Tibial artery (tissue), 4 donors: ENCODE data around the gene LIPC.

Source experiments
- DNase-seq, 2 donors: peaks; one replicate each; pipeline ENCODE4 v3.0.0-alpha.2; 2019
- H3K27ac ChIP-seq, 2 donors: fragments of 200-600 bp; sonication (generic) in 1 of 2; 1 replicate in 1 of 2; 2 replicates in 1 of 2; pipeline ENCODE4 v1.5.1; 2018 to 2019; ENCODE audit warnings: mild to moderate bottlenecking in 1 of 2
- H3K27me3 ChIP-seq, 2 donors: fragments of 200-600 bp; sonication (generic) in 1 of 2; one replicate each; pipeline versions ENCODE4 v1.5.1 to v1.6.0; 2016 to 2019
- H3K36me3 ChIP-seq, 3 donors: fragments of 200-600 bp; sonication (generic) in 2 of 3; one replicate each; pipeline ENCODE4 v1.5.1; 2016 to 2019; ENCODE audit warnings: mild to moderate bottlenecking in 2 of 3
- H3K4me1 ChIP-seq, 4 donors: fragments of 200-600 bp; sonication (generic) in 2 of 4; 1 replicate in 3 of 4; 2 replicates in 1 of 4; pipeline ENCODE4 v1.5.1; 2016 to 2019
- H3K4me3 ChIP-seq, 2 donors: fragments of 200-600 bp; sonication (generic) in 1 of 2; 1 replicate in 1 of 2; 2 replicates in 1 of 2; pipeline ENCODE4 v1.5.1; 2018 to 2019; ENCODE audit warnings: mild to moderate bottlenecking in 2 of 2
- H3K9me3 ChIP-seq, 3 donors: fragments of 200-600 bp; sonication (generic) in 1 of 3; one replicate each; pipeline ENCODE4 v1.5.1; 2016 to 2019
- CTCF ChIP-seq, 2 experiments: fragments of 200-600 bp in 1 of 2; fragments of 450-650 bp in 1 of 2; IDR thresholded peaks; one replicate each; pipeline ENCODE4 v1.5.1; 2017 to 2019; ENCODE audit warnings: antibody characterized with exemption in 2 of 2, mild to moderate bottlenecking in 1 of 2, moderate library complexity in 1 of 2
- intact Hi-C: fragments of 100-400 bp; cut with DNase I; formaldehyde crosslinking; loops from one replicate; pipeline ENCODE4 v1.15.0; 2023; ENCODE audit warnings: low total_unique reads

Gene LIPC

DNA sequence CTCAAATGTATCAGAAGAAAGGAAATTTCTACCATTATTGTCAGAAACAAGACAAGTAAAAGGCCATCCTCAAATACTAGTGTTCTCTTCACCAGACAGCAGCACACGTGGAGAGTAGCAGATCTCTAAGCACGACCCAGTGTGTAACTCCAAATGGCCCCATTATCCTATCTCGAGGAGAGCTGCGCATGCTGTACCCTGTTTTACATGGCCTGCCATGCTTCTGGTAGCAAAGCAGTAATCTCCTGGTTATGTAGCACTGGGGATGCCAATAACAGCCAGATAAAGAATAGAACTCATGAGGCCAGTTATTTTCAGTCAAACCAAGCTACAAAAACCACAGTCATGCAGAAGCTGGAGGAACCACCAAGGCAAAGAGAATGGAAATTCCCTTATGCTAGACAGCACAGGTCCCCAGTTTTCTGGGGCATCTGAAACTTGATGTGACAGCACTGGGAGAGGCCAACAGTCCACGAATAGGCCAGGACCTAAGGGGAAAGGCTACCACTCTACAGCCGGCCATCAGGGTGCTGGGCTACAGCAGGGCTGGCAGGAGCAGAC is 73.0 kb downstream of the LIPC start:
- Histone ChIP-seq H3K9me3 (no peaks in the 10 kb centered on the region), H3K27ac (no peak overlapping the region), H3K4me3 (no peak overlapping the region), H3K4me1 (peaks cover 0 to 12% (median 5%) of the 10 kb centered on the region in 4 donors), H3K27me3 (no peaks in the 10 kb centered on the region), H3K36me3 (no peaks in the 10 kb centered on the region)
- intact Hi-C loops, result no loop called here
- TF ChIP-seq CTCF (IDR thresholded peaks at IDR 0.05), result no peak
- no peak for DNase-seq

- no peaks in the 10 kb centered on the region for H3K9me3 ChIP-seq
- no peak overlapping the region for H3K27ac ChIP-seq
- TF ChIP-seq CTCF (IDR thresholded peaks at IDR 0.05), result no peak
- DNase-seq, result no peak
- intact Hi-C loops, result no loop called here
- H3K4me3 ChIP-seq, result no peak overlapping the region
- H3K4me1 ChIP-seq, result peaks cover 0 to 12% (median 5%) of the 10 kb centered on the region in 4 donors
- H3K27me3 ChIP-seq, result no peaks in the 10 kb centered on the region
- H3K36me3 ChIP-seq, result no peaks in the 10 kb centered on the region
Measured at GRCh38 chr15:58505581-58505980, 73.8 kb downstream of the LIPC start.

- intact Hi-C loops, result no loop called here
- H3K4me1 ChIP-seq, result peaks cover 0 to 12% (median 5%) of the 10 kb centered on the region in 4 donors
- H3K27me3 ChIP-seq, result no peaks in the 10 kb centered on the region
- DNase-seq, result no peak
- no peak overlapping the region for H3K4me3 ChIP-seq
- no peak overlapping the region for H3K27ac ChIP-seq
- no peaks in the 10 kb centered on the region for H3K9me3 ChIP-seq
- no peak for TF ChIP-seq CTCF (IDR thresholded peaks at IDR 0.05)
- H3K36me3 ChIP-seq, result no peaks in the 10 kb centered on the region
Measured at GRCh38 chr15:58506064-58506490, 74.3 kb downstream of the LIPC start.

DNA sequence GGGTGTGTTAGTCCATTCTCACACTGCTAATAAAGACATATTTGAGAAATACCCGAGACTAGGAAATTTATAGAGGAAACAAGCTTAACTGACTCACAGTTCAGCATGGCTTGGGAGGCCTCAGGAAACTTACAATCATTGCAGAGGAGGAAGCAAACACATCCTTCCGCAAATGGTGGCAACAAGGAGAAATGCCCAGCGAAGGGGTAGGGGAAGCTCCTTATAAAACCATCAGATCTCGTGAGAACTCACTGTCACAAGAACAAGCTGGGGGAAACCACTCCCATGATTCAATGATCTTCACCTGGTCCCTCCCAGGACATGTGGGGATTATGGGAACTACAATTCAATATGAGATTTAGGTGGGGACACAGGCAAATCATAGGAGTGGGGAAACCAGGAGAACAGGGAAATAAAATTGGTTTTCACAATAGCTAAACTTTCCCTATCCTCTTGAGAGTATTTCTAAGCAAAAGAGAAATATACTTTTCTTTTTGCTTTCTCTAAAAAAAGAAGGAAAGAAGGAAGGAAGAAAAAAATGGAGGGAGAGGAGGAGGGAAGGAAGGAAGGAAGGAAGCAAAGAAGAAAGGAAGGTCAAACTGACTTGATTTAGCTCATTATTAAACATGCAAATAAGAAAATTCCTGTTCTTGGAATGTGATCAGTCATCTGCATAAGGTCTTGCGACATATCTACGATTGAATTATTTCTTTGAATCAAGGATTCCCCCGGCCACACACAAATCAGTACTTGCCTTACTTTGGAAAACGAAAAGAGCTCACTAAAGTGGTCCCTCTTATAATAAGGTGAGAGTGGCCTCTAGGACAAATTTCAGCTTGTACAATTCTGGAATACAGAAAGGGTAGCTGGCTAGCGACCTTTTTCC is 75.2 kb downstream of the LIPC start:
- H3K27ac ChIP-seq, result no peak overlapping the region
- H3K9me3 ChIP-seq, result no peaks in the 10 kb centered on the region
- H3K36me3 ChIP-seq, result no peaks in the 10 kb centered on the region
- H3K27me3 ChIP-seq, result no peaks in the 10 kb centered on the region
- intact Hi-C loops, result no loop called here
- no peak overlapping the region for H3K4me3 ChIP-seq
- peaks cover 0 to 12% (median 5%) of the 10 kb centered on the region in 4 donors for H3K4me1 ChIP-seq
- TF ChIP-seq CTCF (IDR thresholded peaks at IDR 0.05), result no peak
- DNase-seq, result no peak

DNA sequence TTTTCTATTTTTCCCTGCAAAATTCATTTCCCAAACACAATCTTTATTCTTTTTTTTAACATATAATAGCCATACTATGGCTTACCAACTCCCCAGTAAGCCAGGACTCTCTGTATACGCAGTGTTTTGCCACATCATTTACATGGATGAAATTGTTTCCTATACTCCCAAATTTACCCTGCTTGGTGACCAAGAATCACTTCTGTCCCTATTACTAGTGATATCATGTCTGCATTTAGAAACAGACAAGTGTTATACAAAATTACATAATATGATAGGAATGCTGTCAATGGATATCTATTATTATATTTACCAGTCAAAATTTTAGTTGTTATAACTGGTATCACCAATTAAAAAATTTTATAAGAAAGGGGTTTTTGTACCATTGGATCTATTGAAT is 77.8 kb downstream of the LIPC start:
- DNase-seq, result no peak
- no peaks in the 10 kb centered on the region for H3K27me3 ChIP-seq
- H3K4me3 ChIP-seq, result no peak overlapping the region
- no peak for TF ChIP-seq CTCF (IDR thresholded peaks at IDR 0.05)
- intact Hi-C loops, result no loop called here
- H3K4me1 ChIP-seq, result peaks cover 0 to 12% (median 5%) of the 10 kb centered on the region in 4 donors
- no peaks in the 10 kb centered on the region for H3K36me3 ChIP-seq
- H3K9me3 ChIP-seq, result no peaks in the 10 kb centered on the region
- no peak overlapping the region for H3K27ac ChIP-seq
